H1 (cell line): ENCODE data around the gene CGB7.

Experiments
- ASH2L ChIP-seq: fragments of 200-600, 300-600 bp; sonication (generic); IDR thresholded peaks from one replicate; pipeline ENCODE4 v1.7.1; 2017; ENCODE audit warnings: low read length
- ATF3 ChIP-seq: IDR thresholded peaks from 2 replicates; pipeline ENCODE4 v1.6.1; 2011; ENCODE audit warnings: low read depth, mild to moderate bottlenecking, low read length; ENCODE audit not compliant: insufficient read depth
- CEBPB ChIP-seq: IDR thresholded peaks from 2 replicates; pipeline ENCODE4 v1.6.1; 2012; ENCODE audit warnings: low read depth, low read length
- CHD1 ChIP-seq: IDR thresholded peaks from 2 replicates; pipeline ENCODE4 v1.6.1; 2012; ENCODE audit warnings: low read depth, low read length, improper control_type of control experiment
- CTCF ChIP-seq, 3 experiments: IDR thresholded peaks; 1 replicate in 2 of 3; 2 replicates in 1 of 3; pipeline versions ENCODE4 v1.5.1 to v1.6.1; 2011; ENCODE audit warnings: low read length in 3 of 3, mild to moderate bottlenecking in 3 of 3, inconsistent platforms in 2 of 3, low read depth in 1 of 3, moderate library complexity in 1 of 3; ENCODE audit not compliant: insufficient read depth in 1 of 3; ENCODE audit errors: control extremely low read depth in 1 of 3
- GTF2F1 ChIP-seq: IDR thresholded peaks from 2 replicates; pipeline ENCODE4 v1.6.1; 2012; ENCODE audit warnings: low read depth, low read length, improper control_type of control experiment, borderline replicate concordance
- JUND ChIP-seq: IDR thresholded peaks from 2 replicates; pipeline ENCODE4 v1.6.1; 2011; ENCODE audit warnings: mild to moderate bottlenecking, improper control_type of control experiment, low read length
- MAX ChIP-seq: IDR thresholded peaks from 2 replicates; pipeline ENCODE4 v1.6.1; 2012; ENCODE audit warnings: inconsistent platforms
- POLR2A ChIP-seq, 2 experiments: IDR thresholded peaks; 1 replicate in 1 of 2; 2 replicates in 1 of 2; pipeline ENCODE4 v1.6.1; 2011; ENCODE audit warnings: low read depth in 2 of 2, low read length in 2 of 2, mild to moderate bottlenecking in 2 of 2; ENCODE audit errors: control extremely low read depth in 1 of 2
- POLR2AphosphoS5 ChIP-seq: IDR thresholded peaks from 2 replicates; pipeline ENCODE4 v1.6.1; 2011; ENCODE audit warnings: low read depth, low read length
- RAD21 ChIP-seq, 2 experiments: IDR thresholded peaks in 1 of 2; conservative IDR thresholded peaks in 1 of 2; 2 replicates each; pipeline ENCODE4 v1.6.1; 2011; ENCODE audit warnings: low read depth in 2 of 2, low read length in 2 of 2, improper control_type of control experiment in 1 of 2, inconsistent platforms in 1 of 2, mild to moderate bottlenecking in 1 of 2, moderate library complexity in 1 of 2
- RNF2 ChIP-seq: fragments of 200-900, 300-1000 bp; sonication (generic); IDR thresholded peaks from 2 replicates; pipeline ENCODE4 v1.7.1; 2016; ENCODE audit warnings: borderline replicate concordance, low read depth, mild to moderate bottlenecking, antibody characterized with exemption, low read length; ENCODE audit not compliant: poor library complexity, severe bottlenecking; ENCODE audit errors: missing control alignments

- TF ChIP-seq POLR2AphosphoS5, result no peak
- TF ChIP-seq CHD1, result no peak
- TF ChIP-seq CTCF (IDR thresholded peaks at IDR 0.05; ENCODE audit: control extremely low read depth in 1 of 3, insufficient read depth in 1 of 3, low read depth in 1 of 3, low read length in 3 of 3), result no peak
- no peak for TF ChIP-seq ATF3
- no peak for TF ChIP-seq RAD21 (IDR thresholded peaks at IDR 0.05 in 1 of 2, conservative IDR thresholded peaks at IDR 0.05 in 1 of 2; ENCODE audit: low read depth in 2 of 2, low read length in 2 of 2)
- no peak for TF ChIP-seq POLR2A (IDR thresholded peaks at IDR 0.05; ENCODE audit: control extremely low read depth in 1 of 2, low read depth in 2 of 2, low read length in 2 of 2)
- TF ChIP-seq MAX, result no peak
- TF ChIP-seq ASH2L, result no peak
- TF ChIP-seq GTF2F1, result no peak
- no peak for TF ChIP-seq CEBPB
- no peak for TF ChIP-seq JUND
- TF ChIP-seq RNF2, result no peak
These were observed 10.0 kb upstream of the CGB7 start for GRCh38 chr19:49067554-49067953.
